Measurements from ENCODE around the gene ACOXL.
"Not testable (repeated sequence)": the region's sequence is repeated elsewhere in the genome, so short reads cannot be mapped to it uniquely, and the experiment has no call there.

Gene ACOXL

GRCh38 chr2:110851531-110851930, 119.2 kb downstream of the ACOXL start:
- in situ Hi-C loops (cut with MboI; ENCODE audit: low sequenced_read_pairs) = no loop called here

GRCh38 chr2:110852051-110852450, 119.7 kb downstream of the ACOXL start:
- in situ Hi-C loops (cut with MboI; ENCODE audit: low sequenced_read_pairs) = no loop called here

GRCh38 chr2:110852541-110853263, 120.3 kb downstream of the ACOXL start:
- in situ Hi-C loops (cut with MboI; ENCODE audit: low sequenced_read_pairs) = no loop called here

GRCh38 chr2:110853516-110853915, 121.1 kb downstream of the ACOXL start:
- in situ Hi-C loops (cut with MboI; ENCODE audit: low sequenced_read_pairs) = no loop called here

- in situ Hi-C loops (cut with MboI; ENCODE audit: low sequenced_read_pairs) = no loop called here
Measured at GRCh38 chr2:110853948-110854347, 121.6 kb downstream of the ACOXL start.

- in situ Hi-C loops (cut with MboI; ENCODE audit: low sequenced_read_pairs) = no loop called here
Measured at GRCh38 chr2:110854355-110855081, 122.1 kb downstream of the ACOXL start.

GRCh38 chr2:110855841-110856240, 123.5 kb downstream of the ACOXL start:
- in situ Hi-C loops (cut with MboI; ENCODE audit: low sequenced_read_pairs) = not testable (repeated sequence)

- in situ Hi-C loops (cut with MboI; ENCODE audit: low sequenced_read_pairs) = no loop called here
Measured at GRCh38 chr2:110858135-110858725, 125.9 kb downstream of the ACOXL start.

GRCh38 chr2:110858993-110859701, 126.8 kb downstream of the ACOXL start:
- in situ Hi-C loops (cut with MboI; ENCODE audit: low sequenced_read_pairs) = no loop called here

GRCh38 chr2:110860630-110861029, 128.3 kb downstream of the ACOXL start:
- in situ Hi-C loops (cut with MboI; ENCODE audit: low sequenced_read_pairs) = no loop called here

GRCh38 chr2:110861616-110862260, 129.4 kb downstream of the ACOXL start:
- in situ Hi-C loops (cut with MboI; ENCODE audit: low sequenced_read_pairs) = no loop called here

- in situ Hi-C loops (cut with MboI; ENCODE audit: low sequenced_read_pairs) = no loop called here
Measured at GRCh38 chr2:110863726-110864125, 131.4 kb downstream of the ACOXL start.

GRCh38 chr2:110864176-110864575, 131.8 kb downstream of the ACOXL start:
- in situ Hi-C loops (cut with MboI; ENCODE audit: low sequenced_read_pairs) = no loop called here

- in situ Hi-C loops (cut with MboI; ENCODE audit: low sequenced_read_pairs) = no loop called here
Measured at GRCh38 chr2:110864731-110865130, 132.4 kb downstream of the ACOXL start.

- in situ Hi-C loops (cut with MboI; ENCODE audit: low sequenced_read_pairs) = no loop called here
Measured at GRCh38 chr2:110865188-110865587, 132.8 kb downstream of the ACOXL start.

- in situ Hi-C loops (cut with MboI; ENCODE audit: low sequenced_read_pairs) = no loop called here
Measured at GRCh38 chr2:110866045-110866444, 133.7 kb downstream of the ACOXL start.

GRCh38 chr2:110866466-110866865, 134.1 kb downstream of the ACOXL start:
- in situ Hi-C loops (cut with MboI; ENCODE audit: low sequenced_read_pairs) = no loop called here

GRCh38 chr2:110867078-110867477, 134.7 kb downstream of the ACOXL start:
- in situ Hi-C loops (cut with MboI; ENCODE audit: low sequenced_read_pairs) = no loop called here

- in situ Hi-C loops (cut with MboI; ENCODE audit: low sequenced_read_pairs) = no loop called here
Measured at GRCh38 chr2:110868971-110869370, 136.6 kb downstream of the ACOXL start.

GRCh38 chr2:110869472-110870446, 137.4 kb downstream of the ACOXL start:
- in situ Hi-C loops (cut with MboI; ENCODE audit: low sequenced_read_pairs) = no loop called here

Measured in HL-60/S4 treated with retinoic acid at 250 ng/mL for 4 days and 3 days (cell line).